Measurements from ENCODE around the gene HOXD10.

- TF ChIP-seq TAF1 (IDR thresholded peaks at IDR 0.05; ENCODE audit: borderline replicate concordance, low read depth, low read length) (no peak), POLR2AphosphoS5 (IDR thresholded peaks at IDR 0.05; ENCODE audit: low read depth, low read length) (no peak)
These were observed 41.1 kb downstream of the HOXD10 start for GRCh38 chr2:176157499-176158185.

Measured in GM12892 (cell line).